Measurements from ENCODE around the gene NEFH.

GRCh38 chr22:29517215-29517908, 37.3 kb downstream of the NEFH start:
- TF ChIP-seq CTCF (IDR thresholded peaks at IDR 0.05; ENCODE audit: low read depth, low read length): no peak
- no peak for TF ChIP-seq EZH2phosphoT487 (IDR thresholded peaks at IDR 0.05; ENCODE audit: low read depth)
